ENCODE results near the gene HKDC1.

Gene HKDC1

GRCh38 chr10:69216577-69217118 lies 3.5 kb upstream of the HKDC1 start:
- DNase-seq = no peak

- no peak for DNase-seq
Measured at GRCh38 chr10:69217119-69217754, 2.9 kb upstream of the HKDC1 start.

- DNase-seq = no peak
Measured at GRCh38 chr10:69218831-69219230, 1.3 kb upstream of the HKDC1 start.

- DNase-seq = no peak
Measured at GRCh38 chr10:69220507-69220906, 375 bp downstream of the HKDC1 start.

GRCh38 chr10:69222157-69223027 lies 2.3 kb downstream of the HKDC1 start:
- peak in 3 of 4 experiments; percentile 9 to 17 (median 15) for DNase-seq

- DNase-seq = no peak
Measured at GRCh38 chr10:69223028-69223342, 2.9 kb downstream of the HKDC1 start.

GRCh38 chr10:69224862-69225657 lies 4.9 kb downstream of the HKDC1 start:
- no peak for DNase-seq

- no peak for DNase-seq
Measured at GRCh38 chr10:69225681-69226080, 5.5 kb downstream of the HKDC1 start.

- no peak for DNase-seq
Measured at GRCh38 chr10:69226919-69227450, 6.9 kb downstream of the HKDC1 start.

GRCh38 chr10:69228151-69228550 lies 8.0 kb downstream of the HKDC1 start:
- no peak for DNase-seq

GRCh38 chr10:69229616-69229916 lies 9.4 kb downstream of the HKDC1 start:
- no peak for DNase-seq

- DNase-seq = no peak
Measured at GRCh38 chr10:69230128-69230527, 10.0 kb downstream of the HKDC1 start.

- DNase-seq = no peak
Measured at GRCh38 chr10:69232252-69232651, 12.1 kb downstream of the HKDC1 start.

GRCh38 chr10:69232736-69233480 lies 12.8 kb downstream of the HKDC1 start:
- DNase-seq = peak in 1 of 4 experiments; percentile 10

- no peak for DNase-seq
Measured at GRCh38 chr10:69234447-69234846, 14.3 kb downstream of the HKDC1 start.

GRCh38 chr10:69237528-69238159 lies 17.5 kb downstream of the HKDC1 start:
- DNase-seq = peak; percentile 80 to 91 (median 84)

- no peak for DNase-seq
Measured at GRCh38 chr10:69239136-69239535, 19.0 kb downstream of the HKDC1 start.

- DNase-seq = no peak
Measured at GRCh38 chr10:69239816-69240434, 19.8 kb downstream of the HKDC1 start.

- no peak for DNase-seq
Measured at GRCh38 chr10:69240455-69240854, 20.3 kb downstream of the HKDC1 start.

- no peak for DNase-seq
Measured at GRCh38 chr10:69241575-69241974, 21.4 kb downstream of the HKDC1 start.

GRCh38 chr10:69242040-69242851 lies 22.1 kb downstream of the HKDC1 start:
- DNase-seq = no peak
